Cardiac muscle cell (in vitro differentiated cells and primary cell): ENCODE data around the gene OOSP4A. TPM values are rescaled to one million over a fixed set of nuclear protein-coding genes. Genes with fewer than 3 reads are reported as not detected.
"Not testable (repeated sequence)": the region's sequence is repeated elsewhere in the genome, so short reads cannot be mapped to it uniquely, and the experiment has no call there.

Source experiments
- DNase-seq, 2 donors: peaks; one replicate each; pipeline versions ENCODE4 v3.0.0 to v3.0.0-alpha.2; 2010 to 2017; ENCODE audit warnings: low read depth in 1 of 2, low spot score in 1 of 2
- H3K27ac ChIP-seq: fragments of 200-600 bp; sonication (generic); 2 replicates; pipeline ENCODE4 v1.5.1; 2016
- H3K27me3 ChIP-seq: fragments of 200-600 bp; sonication (generic); 2 replicates; pipeline ENCODE4 v1.6.0; 2016; ENCODE audit warnings: control low read depth
- H3K36me3 ChIP-seq: fragments of 200-600 bp; sonication (generic); 2 replicates; pipeline ENCODE4 v1.5.1; 2016; ENCODE audit warnings: control low read depth
- H3K4me1 ChIP-seq: fragments of 200-600 bp; sonication (generic); 2 replicates; pipeline ENCODE4 v1.8.1; 2017; ENCODE audit warnings: low read depth, mild to moderate bottlenecking, mixed run types
- H3K4me3 ChIP-seq: fragments of 200-600 bp; sonication (generic); 2 replicates; pipeline ENCODE4 v1.5.1; 2016; ENCODE audit warnings: mild to moderate bottlenecking
- H3K9me3 ChIP-seq: fragments of 200-600 bp; sonication (generic); 2 replicates; pipeline ENCODE4 v1.5.1; 2017; ENCODE audit warnings: low read depth, mild to moderate bottlenecking, control low read depth
- polyA plus RNA-seq: library from polyadenylated mRNA; unstranded; fragments of >200 nt; fragmentation: Nextera tagmentation; extraction: Ambion mirVana; gene quantifications from 2 replicates; pipeline ENCODE4 v1.2.1, GENCODE V29; 2016
- total RNA-seq: library from RNA; depleted of rRNA; stranded (reverse); fragments of >200 nt; gene quantifications from 2 replicates; pipeline ENCODE4 v1.2.3, GENCODE V29; 2016
- TF ChIP-seq, protein P1 (sequence below): IDR thresholded peaks from 2 replicates; pipeline ENCODE4 v1.5.1; 2012; ENCODE audit warnings: low read depth, mild to moderate bottlenecking, low read length

OOSP4A gene
- total and polyA plus RNA-seq, 2 experiments from 2014 or later: not detected

DNA sequence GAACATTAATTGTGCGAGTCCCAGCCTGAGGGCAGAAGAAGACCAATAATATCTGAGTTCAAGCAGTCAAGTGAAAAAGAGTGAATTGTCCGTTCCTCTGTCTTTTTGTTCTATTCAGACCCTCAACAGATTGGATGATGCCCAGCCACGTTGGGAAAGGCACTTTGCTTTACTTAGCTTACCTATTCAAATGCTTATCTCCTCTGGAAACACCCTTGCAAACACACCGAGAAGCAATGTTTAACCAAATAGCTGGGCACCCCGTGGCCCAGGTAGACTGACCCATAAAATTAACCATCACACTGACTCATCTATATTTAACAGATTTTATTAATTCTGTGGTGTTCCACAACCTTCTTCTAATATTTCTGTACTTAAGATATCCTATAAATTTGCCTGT lies 9.3 kb downstream of the OOSP4A start:
- Histone ChIP-seq H3K27me3 (no peaks in the 10 kb centered on the region), H3K27ac (no peak overlapping the region), H3K4me1 (peaks cover 12% of the 10 kb centered on the region), H3K36me3 (no peaks in the 10 kb centered on the region), H3K9me3 (no peaks in the 10 kb centered on the region), H3K4me3 (no peak overlapping the region)
- no peak for DNase-seq
- TF ChIP-seq, protein P1, sequence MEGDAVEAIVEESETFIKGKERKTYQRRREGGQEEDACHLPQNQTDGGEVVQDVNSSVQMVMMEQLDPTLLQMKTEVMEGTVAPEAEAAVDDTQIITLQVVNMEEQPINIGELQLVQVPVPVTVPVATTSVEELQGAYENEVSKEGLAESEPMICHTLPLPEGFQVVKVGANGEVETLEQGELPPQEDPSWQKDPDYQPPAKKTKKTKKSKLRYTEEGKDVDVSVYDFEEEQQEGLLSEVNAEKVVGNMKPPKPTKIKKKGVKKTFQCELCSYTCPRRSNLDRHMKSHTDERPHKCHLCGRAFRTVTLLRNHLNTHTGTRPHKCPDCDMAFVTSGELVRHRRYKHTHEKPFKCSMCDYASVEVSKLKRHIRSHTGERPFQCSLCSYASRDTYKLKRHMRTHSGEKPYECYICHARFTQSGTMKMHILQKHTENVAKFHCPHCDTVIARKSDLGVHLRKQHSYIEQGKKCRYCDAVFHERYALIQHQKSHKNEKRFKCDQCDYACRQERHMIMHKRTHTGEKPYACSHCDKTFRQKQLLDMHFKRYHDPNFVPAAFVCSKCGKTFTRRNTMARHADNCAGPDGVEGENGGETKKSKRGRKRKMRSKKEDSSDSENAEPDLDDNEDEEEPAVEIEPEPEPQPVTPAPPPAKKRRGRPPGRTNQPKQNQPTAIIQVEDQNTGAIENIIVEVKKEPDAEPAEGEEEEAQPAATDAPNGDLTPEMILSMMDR: no peak

DNA sequence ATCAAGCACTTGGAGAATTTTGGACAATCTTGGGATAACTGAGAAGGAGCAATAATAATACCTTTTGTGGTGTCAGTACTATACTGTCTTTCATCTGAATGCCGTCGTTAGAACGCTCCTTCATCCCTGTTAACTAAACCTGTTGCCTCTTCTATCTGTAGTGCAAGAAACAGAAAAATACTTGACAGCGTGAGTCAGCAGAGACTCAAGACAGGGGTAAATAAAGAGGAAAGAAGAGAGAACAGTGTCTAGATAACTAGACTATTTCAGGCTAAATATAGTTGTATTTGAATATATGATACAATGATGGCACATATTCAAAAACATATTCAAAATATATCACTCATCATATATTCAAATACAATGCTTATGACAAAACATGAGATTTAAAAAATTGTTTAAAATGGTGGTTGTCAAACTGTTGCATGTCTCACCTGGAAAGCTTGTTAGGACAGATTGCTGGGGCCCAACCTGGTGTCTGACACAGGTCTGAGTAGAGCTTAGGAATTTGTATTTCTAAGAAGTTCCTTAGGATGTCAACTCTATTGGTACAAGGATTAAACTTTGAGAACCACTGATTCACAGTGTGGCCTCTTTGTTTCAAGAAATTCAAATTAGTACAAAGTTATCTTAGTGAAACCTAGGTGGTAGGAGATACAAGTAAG lies 17.4 kb downstream of the OOSP4A start:
- no peaks in the 10 kb centered on the region for H3K36me3 ChIP-seq
- H3K27ac ChIP-seq: no peak overlapping the region
- no peaks in the 10 kb centered on the region for H3K27me3 ChIP-seq
- H3K4me1 ChIP-seq: peaks cover 3% of the 10 kb centered on the region
- TF ChIP-seq, protein P1: no peak
- no peaks in the 10 kb centered on the region for H3K9me3 ChIP-seq
- no peak overlapping the region for H3K4me3 ChIP-seq
- DNase-seq: no peak

DNA sequence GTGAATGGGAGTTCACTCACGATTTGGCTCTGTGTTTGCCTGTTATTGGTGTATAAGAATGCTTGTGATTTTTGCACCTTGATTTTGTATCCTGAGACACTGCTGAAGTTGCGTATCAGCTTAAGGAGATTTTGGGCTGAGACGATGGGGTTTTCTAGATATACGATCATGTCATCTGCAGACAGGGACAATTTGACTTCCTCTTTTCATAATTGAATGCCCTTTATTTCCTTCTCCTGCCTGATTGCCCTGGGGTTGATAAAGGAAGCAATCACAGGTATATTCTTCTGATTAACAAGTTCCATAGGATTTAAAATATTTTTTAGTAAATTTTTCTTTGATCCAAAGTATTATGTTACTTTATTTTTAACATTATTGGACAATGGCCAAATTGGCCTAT lies 18.2 kb downstream of the OOSP4A start:
- H3K4me3 ChIP-seq, H3K36me3 ChIP-seq, H3K9me3 ChIP-seq, H3K27ac ChIP-seq, DNase-seq, H3K4me1 ChIP-seq, H3K27me3 ChIP-seq: not testable (repeated sequence)

DNA sequence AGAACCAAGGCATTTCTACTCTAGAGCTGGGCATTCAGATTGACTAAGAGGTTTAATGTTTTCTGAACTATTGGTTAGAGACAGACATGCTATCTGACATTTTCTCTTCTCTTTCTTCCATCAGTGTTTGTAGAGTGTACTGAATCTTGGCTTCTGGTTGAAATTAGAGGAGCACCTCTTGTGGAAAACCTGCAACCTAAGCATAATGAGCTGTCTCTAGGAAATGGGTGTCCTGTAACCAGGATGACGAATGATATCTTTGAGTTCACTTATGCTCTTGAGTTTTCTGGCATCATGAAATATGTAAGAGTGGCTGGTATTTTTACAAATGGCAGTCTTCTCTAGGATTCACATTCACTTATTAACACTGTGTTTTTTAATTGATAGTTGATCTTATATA lies 19.4 kb downstream of the OOSP4A start:
- no peak overlapping the region for H3K4me3 ChIP-seq
- no peak overlapping the region for H3K27ac ChIP-seq
- DNase-seq: no peak
- peaks cover 3% of the 10 kb centered on the region for H3K4me1 ChIP-seq
- TF ChIP-seq, protein P1: no peak
- no peaks in the 10 kb centered on the region for H3K27me3 ChIP-seq
- H3K9me3 ChIP-seq: no peaks in the 10 kb centered on the region
- H3K36me3 ChIP-seq: no peaks in the 10 kb centered on the region

DNA sequence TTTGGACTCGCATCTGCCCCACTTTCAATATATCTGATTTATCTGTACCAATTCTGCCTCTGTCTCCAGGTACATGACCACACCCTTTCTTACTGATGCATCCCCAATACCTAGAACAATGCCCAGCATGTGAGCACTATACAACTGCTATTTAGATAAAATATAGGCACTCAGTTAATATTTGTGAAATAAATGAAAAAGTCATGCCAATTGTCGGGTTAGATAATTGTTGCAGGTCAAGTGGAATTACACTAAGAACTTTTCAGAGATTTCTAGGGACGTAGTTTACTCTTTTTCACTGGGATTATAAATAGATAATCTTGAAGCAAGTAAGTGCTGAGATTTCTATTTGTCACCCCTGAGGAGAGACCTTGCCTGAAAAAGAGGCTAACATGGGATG lies 20.5 kb downstream of the OOSP4A start:
- H3K4me1 ChIP-seq: peaks cover 3% of the 10 kb centered on the region
- H3K27me3 ChIP-seq: no peaks in the 10 kb centered on the region
- no peak overlapping the region for H3K4me3 ChIP-seq
- H3K9me3 ChIP-seq: no peaks in the 10 kb centered on the region
- no peak for DNase-seq
- H3K27ac ChIP-seq: no peak overlapping the region
- no peaks in the 10 kb centered on the region for H3K36me3 ChIP-seq
- TF ChIP-seq, protein P1: no peak

DNA sequence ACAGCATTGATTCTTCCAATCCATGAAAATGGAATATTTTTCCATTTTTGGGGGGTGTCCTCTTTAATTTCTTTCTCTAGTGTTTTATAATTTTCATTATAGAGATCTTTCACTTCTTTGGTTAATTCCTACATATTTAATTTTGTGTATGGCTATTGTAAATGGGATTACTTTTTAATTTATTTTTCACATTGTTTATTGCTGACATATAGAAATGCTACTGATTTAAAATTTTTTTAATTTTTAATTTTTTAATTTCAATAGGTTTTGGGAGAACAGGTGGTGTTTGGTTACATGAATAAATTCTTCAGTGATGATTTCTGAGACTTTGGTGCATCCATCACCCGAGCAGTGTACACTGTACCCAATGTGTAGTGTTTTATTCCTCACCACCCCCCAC lies 26.6 kb downstream of the OOSP4A start:
- H3K4me3 ChIP-seq: no peak overlapping the region
- no peak overlapping the region for H3K27ac ChIP-seq
- TF ChIP-seq, protein P1: no peak
- no peaks in the 10 kb centered on the region for H3K36me3 ChIP-seq
- no peaks in the 10 kb centered on the region for H3K27me3 ChIP-seq
- H3K4me1 ChIP-seq: no peaks in the 10 kb centered on the region
- no peaks in the 10 kb centered on the region for H3K9me3 ChIP-seq
- DNase-seq: no peak
